ENCODE data around the gene OR8G5. TPM values are rescaled to one million over a fixed set of nuclear protein-coding genes. Genes with fewer than 3 reads are reported as not detected.

Gene OR8G5
- polyA plus RNA-seq, 1 donor from 2014 or later = not detected

DNA sequence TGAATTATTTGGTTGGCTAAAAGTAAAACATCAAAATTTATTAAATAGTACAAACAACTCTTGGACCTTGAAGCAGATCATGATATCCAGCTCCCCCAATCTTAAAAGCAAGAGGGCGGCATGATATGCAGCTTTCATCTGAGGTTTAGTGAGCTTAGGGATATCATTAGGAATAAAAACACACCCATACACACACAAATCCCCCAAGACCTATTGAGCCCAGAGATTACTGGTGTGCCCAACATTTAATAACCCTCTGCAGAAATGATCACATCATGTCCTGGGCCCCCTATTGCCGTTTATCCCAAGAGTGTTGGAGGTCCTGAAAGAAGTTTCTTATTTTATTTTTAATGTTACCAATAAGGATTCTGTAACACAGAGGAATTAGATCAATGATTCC lies 57.7 kb downstream of the OR8G5 start, which contains the start of gene OR8D1:
TSS of gene OR8D1 (minus strand) at position 101 of the 400 bp plus-strand sequence. CDS start 3,183 bp downstream, outside the sequence.
- Histone ChIP-seq H3K9ac (ENCODE audit: low read length) (no peak within 1 kb of the TSS), H3F3A (ENCODE audit: insufficient read depth, low read length, poor library complexity, severe bottlenecking) (no peaks in the 10 kb centered on the region), H3K27ac (ENCODE audit: low read length) (no peak within 1 kb of the TSS), H3K36me3 (ENCODE audit: insufficient read depth, low read length) (no peaks in the 10 kb centered on the region), H4K20me1 (ENCODE audit: insufficient read depth) (no peaks in the 10 kb centered on the region), H3K9me3 (ENCODE audit: low read length) (no peaks in the 10 kb centered on the region), H3K4me2 (ENCODE audit: low read length) (no peak within 1 kb of the TSS), H3K27me3 (ENCODE audit: insufficient read depth, low read depth, low read length) (no peaks in the 10 kb centered on the region), H3K4me3 (ENCODE audit: low read length) (no peak within 1 kb of the TSS), H3K79me2 (replicated peaks; ENCODE audit: insufficient read depth, low read length) (no peaks in the 10 kb centered on the region), H3K9me2 (ENCODE audit: insufficient read depth, low read length) (no peaks in the 10 kb centered on the region), H2AFZ (ENCODE audit: low read depth, low read length) (no peak within 1 kb of the TSS)
- TF ChIP-seq TAF1 (IDR thresholded peaks at IDR 0.05; ENCODE audit: low read depth) (no peak), EP300 (conservative IDR thresholded peaks at IDR 0.05; ENCODE audit: poor library complexity, severe bottlenecking) (no peak)
- TF ChIP-seq, protein P1, sequence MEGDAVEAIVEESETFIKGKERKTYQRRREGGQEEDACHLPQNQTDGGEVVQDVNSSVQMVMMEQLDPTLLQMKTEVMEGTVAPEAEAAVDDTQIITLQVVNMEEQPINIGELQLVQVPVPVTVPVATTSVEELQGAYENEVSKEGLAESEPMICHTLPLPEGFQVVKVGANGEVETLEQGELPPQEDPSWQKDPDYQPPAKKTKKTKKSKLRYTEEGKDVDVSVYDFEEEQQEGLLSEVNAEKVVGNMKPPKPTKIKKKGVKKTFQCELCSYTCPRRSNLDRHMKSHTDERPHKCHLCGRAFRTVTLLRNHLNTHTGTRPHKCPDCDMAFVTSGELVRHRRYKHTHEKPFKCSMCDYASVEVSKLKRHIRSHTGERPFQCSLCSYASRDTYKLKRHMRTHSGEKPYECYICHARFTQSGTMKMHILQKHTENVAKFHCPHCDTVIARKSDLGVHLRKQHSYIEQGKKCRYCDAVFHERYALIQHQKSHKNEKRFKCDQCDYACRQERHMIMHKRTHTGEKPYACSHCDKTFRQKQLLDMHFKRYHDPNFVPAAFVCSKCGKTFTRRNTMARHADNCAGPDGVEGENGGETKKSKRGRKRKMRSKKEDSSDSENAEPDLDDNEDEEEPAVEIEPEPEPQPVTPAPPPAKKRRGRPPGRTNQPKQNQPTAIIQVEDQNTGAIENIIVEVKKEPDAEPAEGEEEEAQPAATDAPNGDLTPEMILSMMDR (IDR thresholded peaks at IDR 0.05; ENCODE audit: poor library complexity, severe bottlenecking) = no peak

DNA sequence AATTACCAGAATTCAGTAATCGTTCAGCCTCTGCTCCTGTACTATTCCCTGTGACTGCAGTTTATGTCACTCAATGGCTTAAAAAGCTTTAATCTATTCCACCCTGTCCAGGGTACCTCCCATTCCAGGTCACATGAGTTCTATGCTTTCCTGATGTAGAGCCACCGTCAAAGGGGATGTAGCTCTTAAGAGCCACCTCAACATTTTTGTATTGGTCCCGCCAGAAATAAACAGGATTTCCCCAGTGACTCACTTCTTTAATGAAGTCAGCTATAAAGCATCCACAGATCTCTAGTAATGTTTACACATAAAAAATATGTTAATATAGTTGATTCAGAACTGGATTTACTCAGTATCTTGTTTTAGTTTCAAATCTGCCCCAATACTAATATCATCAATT lies 58.9 kb downstream of the OR8G5 start:
- no peaks in the 10 kb centered on the region for H3K27me3 ChIP-seq (ENCODE audit: insufficient read depth, low read depth, low read length)

More for the DNA sequence above, 58.9 kb downstream of the OR8G5 start:
- Histone ChIP-seq H3K9me3 (ENCODE audit: low read length) (no peaks in the 10 kb centered on the region), H2AFZ (ENCODE audit: low read depth, low read length) (no peak overlapping the region), H4K20me1 (ENCODE audit: insufficient read depth) (no peaks in the 10 kb centered on the region), H3K9me2 (ENCODE audit: insufficient read depth, low read length) (no peaks in the 10 kb centered on the region), H3K79me2 (replicated peaks; ENCODE audit: insufficient read depth, low read length) (no peaks in the 10 kb centered on the region), H3K27ac (ENCODE audit: low read length) (no peak overlapping the region), H3K4me3 (ENCODE audit: low read length) (no peak overlapping the region), H3K4me2 (ENCODE audit: low read length) (no peak overlapping the region), H3K36me3 (ENCODE audit: insufficient read depth, low read length) (no peaks in the 10 kb centered on the region), H3K9ac (ENCODE audit: low read length) (no peak overlapping the region), H3F3A (ENCODE audit: insufficient read depth, low read length, poor library complexity, severe bottlenecking) (no peaks in the 10 kb centered on the region)
- TF ChIP-seq REST (IDR thresholded peaks at IDR 0.05; ENCODE audit: borderline replicate concordance) (no peak), MXI1 (conservative IDR thresholded peaks at IDR 0.05; ENCODE audit: poor library complexity, severe bottlenecking) (no peak), POLR2AphosphoS5 (IDR thresholded peaks at IDR 0.05) (no peak), SMC3 (conservative IDR thresholded peaks at IDR 0.05; ENCODE audit: poor library complexity) (no peak), RAD21 (conservative IDR thresholded peaks at IDR 0.05) (no peak), EZH2 (IDR thresholded peaks at IDR 0.05; ENCODE audit: borderline replicate concordance, insufficient read depth, low read length, poor library complexity, severe bottlenecking) (no peak), EP300 (conservative IDR thresholded peaks at IDR 0.05; ENCODE audit: poor library complexity, severe bottlenecking) (no peak), TAF1 (IDR thresholded peaks at IDR 0.05; ENCODE audit: low read depth) (no peak)
- TF ChIP-seq, protein P1 (IDR thresholded peaks at IDR 0.05; ENCODE audit: poor library complexity, severe bottlenecking) = no peak

Other genes starting within 250 kb of the OR8G5 start
- gene OR10G4, start 243.4 kb upstream of the OR8G5 start, polyA plus RNA-seq = not detected in 2 replicates
- gene OR10G9, start 233.4 kb upstream of the OR8G5 start, polyA plus RNA-seq = not detected in 2 replicates
- gene OR10G8, start 229.6 kb upstream of the OR8G5 start, polyA plus RNA-seq = not detected in 2 replicates
- gene OR10G7, start 215.1 kb upstream of the OR8G5 start, polyA plus RNA-seq = not detected in 2 replicates
- 82.2 and 87.3 TPM in 2 replicates for gene VWA5A, start 140.9 kb upstream of the OR8G5 start, polyA plus RNA-seq
- gene OR10D3, start 73.0 kb upstream of the OR8G5 start, polyA plus RNA-seq = not detected in 2 replicates
- gene OR8G1, start 15.3 kb upstream of the OR8G5 start, polyA plus RNA-seq = not detected in 2 replicates
- not detected in 2 replicates for gene OR8D1, start 57.6 kb downstream of the OR8G5 start, polyA plus RNA-seq
- gene OR8D2, start 63.8 kb downstream of the OR8G5 start, polyA plus RNA-seq = not detected in 2 replicates
- gene OR8B2, start 128.1 kb downstream of the OR8G5 start, polyA plus RNA-seq = not detected in 2 replicates
- not detected in 2 replicates for gene OR8B3, start 142.6 kb downstream of the OR8G5 start, polyA plus RNA-seq
- gene OR8B4, start 168.5 kb downstream of the OR8G5 start, polyA plus RNA-seq = not detected in 2 replicates
- not detected in 2 replicates for gene OR8B8, start 189.3 kb downstream of the OR8G5 start, polyA plus RNA-seq

Measured in neural cell (in vitro differentiated cells).